Spleen (tissue), 11 donors: Measurements from ENCODE around the gene PODNL1. TPM values are rescaled to one million over a fixed set of nuclear protein-coding genes. Genes with fewer than 3 reads are reported as not detected.

Experiments used
- DNase-seq: peaks from one replicate; pipeline ENCODE4 v3.0.0-alpha.2; 2020
- H3K27ac ChIP-seq, 8 donors: fragments of 200-600 bp; sonication (generic) in 7 of 8; 1 replicate in 4 of 8; 2 replicates in 4 of 8; pipeline versions ENCODE4 v1.5.0 to v1.8.0; 2016 to 2021; ENCODE audit warnings: inconsistent platforms in 4 of 8, mild to moderate bottlenecking in 4 of 8, moderate library complexity in 1 of 8
- H3K27me3 ChIP-seq, 7 donors: fragments of 200-600 bp; sonication (generic) in 6 of 7; replicated peaks in 1 of 7; 1 replicate in 4 of 7; 2 replicates in 3 of 7; pipeline versions ENCODE4 v1.5.0 to v1.8.0; 2016 to 2021; ENCODE audit warnings: inconsistent platforms in 3 of 7, mild to moderate bottlenecking in 1 of 7
- H3K36me3 ChIP-seq, 6 donors: fragments of 200-600 bp; sonication (generic) in 5 of 6; 1 replicate in 4 of 6; 2 replicates in 2 of 6; pipeline versions ENCODE4 v1.5.0 to v1.8.0; 2016 to 2021; ENCODE audit warnings: inconsistent platforms in 2 of 6
- H3K4me1 ChIP-seq, 6 donors: fragments of 200-600 bp; sonication (generic) in 5 of 6; 1 replicate in 3 of 6; 2 replicates in 3 of 6; pipeline versions ENCODE4 v1.5.0 to v1.8.0; 2016 to 2021; ENCODE audit warnings: inconsistent platforms in 3 of 6
- H3K4me3 ChIP-seq, 8 donors: fragments of 200-600 bp; sonication (generic) in 7 of 8; 1 replicate in 4 of 8; 2 replicates in 4 of 8; pipeline versions ENCODE4 v1.5.0 to v1.8.0; 2016 to 2021; ENCODE audit warnings: inconsistent platforms in 4 of 8, mild to moderate bottlenecking in 4 of 8, moderate library complexity in 2 of 8
- H3K9me3 ChIP-seq, 8 donors: fragments of 200-600 bp; sonication (generic) in 7 of 8; 1 replicate in 4 of 8; 2 replicates in 4 of 8; pipeline versions ENCODE4 v1.5.0 to v1.8.0; 2016 to 2021; ENCODE audit warnings: inconsistent platforms in 4 of 8
- POLR2A ChIP-seq, 3 donors: fragments of 450-650 bp; IDR thresholded peaks; one replicate each; pipeline ENCODE4 v1.5.1; 2017; ENCODE audit warnings: antibody characterized with exemption in 3 of 3, mild to moderate bottlenecking in 1 of 3
- POLR2AphosphoS5 ChIP-seq, 3 donors: sonication (generic); formaldehyde crosslinking; IDR thresholded peaks; one replicate each; pipeline ENCODE4 v1.5.1; 2017; ENCODE audit warnings: antibody characterized with exemption in 3 of 3
- WGBS, 5 donors: extraction: QIAGEN DNeasy Blood & Tissue Kit in 3 of 5; methylation state at CpG; one replicate each; pipeline versions ENCODE4 v1.1.5 to v1.1.7; 2013 to 2018; 5-methylcytosine and 5-hydroxymethylcytosine counted together
- intact Hi-C: fragments of 100-400 bp; cut with DNase I; formaldehyde crosslinking; loops from one replicate; pipeline ENCODE4 v1.15.0; 2023; ENCODE audit warnings: low total_unique reads
- polyA plus RNA-seq, 3 donors: library from polyadenylated mRNA; stranded (reverse); fragments of 200-250 nt; gene quantifications; one replicate each; pipeline ENCODE4 v1.2.1, GENCODE V29; 2013
- total RNA-seq, 7 donors: library from RNA; depleted of rRNA in 3 of 7; stranded (reverse); fragments of >200 nt in 3 of 7; fragmentation: NEBNext Ultra II Directional in 4 of 7; extraction: Animal tissue kit (Norgen Biotek cat#: 25700) in 4 of 7; gene quantifications; one replicate each; pipeline versions ENCODE4 v1.1.0 to v1.2.1, GENCODE V29; 2016 to 2021
- TF ChIP-seq, protein P1 (sequence below), 11 experiments: fragments of 200-600 bp in 7 of 11; fragments of 450-650 bp in 4 of 11; sonication (generic) in 4 of 11; IDR thresholded peaks in 8 of 11; conservative IDR thresholded peaks in 3 of 11; 1 replicate in 7 of 11; 2 replicates in 4 of 11; pipeline versions ENCODE4 v1.4.0 to v1.8.0; 2016 to 2021; ENCODE audit warnings: antibody characterized with exemption in 11 of 11, inconsistent platforms in 4 of 11, mild to moderate bottlenecking in 1 of 11
- donor health status: healthy with polysubstance abuse.
- donor health status: DM: no; HTN: no; CAD: no; lungs with moderate emphysema.
- donor health status: DM: no; HTN: no; CAD: no.
- donor health status: Bipolar disorder and iron deficiency.
- donor health status: healthy.
- donor health status: DM: no; HTN: no; CAD: no.
- donor health status: DM: yes; HTN: yes; CAD: no.

The PODNL1 gene
- total and polyA plus RNA-seq, 10 donors, result 0.19 to 3.0 (median 0.54) TPM; not detected in 1

DNA sequence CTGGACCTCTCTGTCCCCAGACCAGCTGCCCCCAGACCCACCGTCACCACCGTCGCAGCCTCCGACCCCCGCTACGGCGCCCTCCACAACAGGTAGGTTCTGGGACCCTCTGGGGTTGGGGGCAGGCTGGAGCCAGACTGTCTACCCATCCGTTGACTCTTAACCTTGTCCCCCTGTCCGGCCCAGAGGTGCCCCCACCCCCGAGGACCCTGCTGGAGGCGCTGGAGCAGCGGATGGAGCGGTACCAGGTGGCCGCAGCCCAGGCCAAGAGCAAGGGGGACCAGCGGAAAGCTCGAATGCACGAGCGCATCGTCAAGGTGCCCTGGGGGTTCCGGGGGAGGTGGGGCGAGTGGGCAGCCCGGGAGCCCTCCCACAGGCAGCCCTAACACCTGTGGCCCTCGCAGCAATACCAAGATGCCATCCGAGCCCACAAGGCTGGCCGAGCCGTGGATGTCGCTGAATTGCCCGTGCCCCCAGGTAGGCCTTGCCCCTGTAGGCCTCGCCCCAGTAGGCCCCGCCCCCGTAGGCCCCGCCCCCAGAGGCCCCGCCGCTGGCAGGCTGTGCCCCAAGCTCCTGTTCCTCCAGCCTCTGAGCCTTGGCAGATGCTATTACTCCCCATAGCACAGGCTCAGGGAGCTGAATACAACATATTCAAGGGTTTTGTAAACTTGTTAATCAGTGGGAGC, 19.3 kb downstream of the PODNL1 start:
- Histone ChIP-seq H3K4me3 (no peak overlapping the region), H3K4me1 (peaks cover 0 to 8% (median 0%) of the 10 kb centered on the region in 6 donors), H3K27ac (no peak overlapping the region), H3K36me3 (peaks cover 0 to 100% (median 71%) of the 10 kb centered on the region in 6 donors), H3K27me3 (no peaks in the 10 kb centered on the region), H3K9me3 (peaks cover 0 to 12% (median 4%) of the 10 kb centered on the region in 8 donors)
- 90 to 97% (median 94%) methylated on average over 23 to 34 of the region's 34 CpGs for WGBS, 5 donors
- no peak for DNase-seq
- intact Hi-C loops, result no loop called here
- TF ChIP-seq POLR2AphosphoS5 (IDR thresholded peaks at IDR 0.05) (no peak), POLR2A (IDR thresholded peaks at IDR 0.05) (no peak)
- TF ChIP-seq, protein P1, sequence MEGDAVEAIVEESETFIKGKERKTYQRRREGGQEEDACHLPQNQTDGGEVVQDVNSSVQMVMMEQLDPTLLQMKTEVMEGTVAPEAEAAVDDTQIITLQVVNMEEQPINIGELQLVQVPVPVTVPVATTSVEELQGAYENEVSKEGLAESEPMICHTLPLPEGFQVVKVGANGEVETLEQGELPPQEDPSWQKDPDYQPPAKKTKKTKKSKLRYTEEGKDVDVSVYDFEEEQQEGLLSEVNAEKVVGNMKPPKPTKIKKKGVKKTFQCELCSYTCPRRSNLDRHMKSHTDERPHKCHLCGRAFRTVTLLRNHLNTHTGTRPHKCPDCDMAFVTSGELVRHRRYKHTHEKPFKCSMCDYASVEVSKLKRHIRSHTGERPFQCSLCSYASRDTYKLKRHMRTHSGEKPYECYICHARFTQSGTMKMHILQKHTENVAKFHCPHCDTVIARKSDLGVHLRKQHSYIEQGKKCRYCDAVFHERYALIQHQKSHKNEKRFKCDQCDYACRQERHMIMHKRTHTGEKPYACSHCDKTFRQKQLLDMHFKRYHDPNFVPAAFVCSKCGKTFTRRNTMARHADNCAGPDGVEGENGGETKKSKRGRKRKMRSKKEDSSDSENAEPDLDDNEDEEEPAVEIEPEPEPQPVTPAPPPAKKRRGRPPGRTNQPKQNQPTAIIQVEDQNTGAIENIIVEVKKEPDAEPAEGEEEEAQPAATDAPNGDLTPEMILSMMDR (IDR thresholded peaks at IDR 0.05 in 8 of 11, conservative IDR thresholded peaks at IDR 0.05 in 3 of 11), result no peak

DNA sequence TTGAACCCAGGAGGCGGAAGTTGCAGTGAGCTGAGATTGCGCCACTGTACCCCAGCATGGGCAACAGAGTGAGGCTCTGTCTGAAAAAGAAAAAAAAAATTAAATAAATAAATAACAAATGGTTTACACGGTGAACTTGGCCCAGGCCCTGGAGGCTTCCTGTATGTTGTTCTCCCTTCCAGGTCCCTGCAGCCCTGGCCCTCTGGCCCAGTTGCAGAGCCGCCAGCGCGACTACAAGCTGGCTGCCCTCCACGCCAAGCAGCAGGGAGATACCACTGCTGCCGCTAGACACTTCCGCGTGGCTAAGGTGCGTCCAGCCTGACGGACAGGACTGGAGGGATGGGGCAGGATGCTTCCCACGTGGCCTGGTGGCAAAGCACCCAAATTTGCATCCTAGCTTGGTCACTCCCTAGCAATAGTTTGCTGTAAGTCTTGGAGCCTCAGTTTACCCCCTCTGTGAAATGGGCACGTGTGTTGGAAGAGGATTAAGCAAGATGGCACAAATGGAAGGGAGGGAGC, 20.3 kb downstream of the PODNL1 start:
- intact Hi-C loops, result no loop called here
- no peak for DNase-seq

DNA sequence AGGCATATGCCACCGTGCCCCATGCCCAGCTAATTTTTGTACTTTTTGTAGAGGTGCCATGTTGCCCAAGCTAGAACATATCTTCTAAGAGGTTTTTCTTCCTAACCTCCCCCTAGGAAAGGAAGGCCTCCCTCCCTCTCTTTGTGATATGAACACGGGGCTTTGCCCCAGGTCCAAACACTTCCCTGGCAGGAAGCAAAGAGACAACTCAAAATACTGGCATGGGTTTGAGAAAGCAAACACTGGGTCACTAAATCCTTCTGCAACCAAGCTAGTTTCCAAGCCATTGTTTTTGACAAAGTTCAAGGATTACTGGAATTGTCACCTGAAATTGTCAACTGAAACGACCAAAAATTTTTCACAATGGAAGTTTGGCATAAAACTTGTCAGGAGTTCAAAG, 23.4 kb downstream of the PODNL1 start:
- 88 to 94% (median 91%) methylated on average over 3 of the region's 3 CpGs for WGBS, 5 donors
- Histone ChIP-seq H3K4me3 (no peak overlapping the region), H3K9me3 (no peaks in the 10 kb centered on the region), H3K27ac (no peak overlapping the region), H3K36me3 (peaks cover 3 to 100% (median 63%) of the 10 kb centered on the region in 6 donors), H3K4me1 (peaks cover 0 to 8% (median 0%) of the 10 kb centered on the region in 6 donors), H3K27me3 (no peaks in the 10 kb centered on the region)
- no peak for DNase-seq
- intact Hi-C loops, result no loop called here
- TF ChIP-seq POLR2A (IDR thresholded peaks at IDR 0.05) (no peak), POLR2AphosphoS5 (IDR thresholded peaks at IDR 0.05) (no peak)
- TF ChIP-seq, protein P1 (IDR thresholded peaks at IDR 0.05 in 8 of 11, conservative IDR thresholded peaks at IDR 0.05 in 3 of 11), result no peak

More for the DNA sequence above, 20.3 kb downstream of the PODNL1 start:
- H3K27ac ChIP-seq, result no peak overlapping the region
- H3K27me3 ChIP-seq, result no peaks in the 10 kb centered on the region
- WGBS, 5 donors, result 79 to 96% (median 86%) methylated on average over 14 of the region's 14 CpGs
- H3K36me3 ChIP-seq, result peaks cover 3 to 100% (median 72%) of the 10 kb centered on the region in 6 donors
- no peak overlapping the region for H3K4me3 ChIP-seq
- peak in 1 of 3 donors; percentile 30 for TF ChIP-seq POLR2AphosphoS5 (IDR thresholded peaks at IDR 0.05)
- TF ChIP-seq, protein P1 (IDR thresholded peaks at IDR 0.05 in 8 of 11, conservative IDR thresholded peaks at IDR 0.05 in 3 of 11), result no peak
- peaks cover 0 to 12% (median 4%) of the 10 kb centered on the region in 8 donors for H3K9me3 ChIP-seq
- peaks cover 0 to 8% (median 0%) of the 10 kb centered on the region in 6 donors for H3K4me1 ChIP-seq

DNA sequence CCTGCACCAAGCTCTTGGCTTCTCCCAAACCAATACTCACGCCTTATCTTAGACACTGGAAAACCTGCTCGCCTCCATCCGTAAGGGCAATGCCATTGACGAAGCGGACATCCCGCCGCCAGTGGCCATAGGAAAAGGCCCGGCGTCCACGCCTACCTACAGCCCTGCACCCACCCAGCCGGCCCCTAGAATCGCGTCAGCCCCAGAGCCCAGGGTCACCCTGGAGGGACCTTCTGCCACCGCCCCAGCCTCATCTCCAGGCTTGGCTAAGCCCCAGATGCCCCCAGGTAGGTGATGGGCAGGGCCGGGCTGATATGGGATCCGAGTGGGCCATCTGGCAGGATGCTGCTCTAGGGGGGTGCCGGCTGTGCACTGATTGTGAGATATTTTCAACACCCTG, 24.9 kb downstream of the PODNL1 start:
- DNase-seq, result no peak
- 94 to 97% (median 97%) methylated on average over 12 to 17 of the region's 17 CpGs for WGBS, 5 donors
- TF ChIP-seq POLR2AphosphoS5 (IDR thresholded peaks at IDR 0.05) (no peak), POLR2A (IDR thresholded peaks at IDR 0.05) (no peak)
- TF ChIP-seq, protein P1 (IDR thresholded peaks at IDR 0.05 in 8 of 11, conservative IDR thresholded peaks at IDR 0.05 in 3 of 11), result no peak
- Histone ChIP-seq H3K27me3 (no peaks in the 10 kb centered on the region), H3K4me1 (peaks cover 0 to 8% (median 0%) of the 10 kb centered on the region in 6 donors), H3K4me3 (no peak overlapping the region), H3K36me3 (peaks cover 3 to 94% (median 53%) of the 10 kb centered on the region in 6 donors), H3K9me3 (no peaks in the 10 kb centered on the region), H3K27ac (no peak overlapping the region)
- intact Hi-C loops, result no loop called here
